GM10847 (cell line): ENCODE results near the gene TNF.

Source experiments
- POLR2A ChIP-seq: IDR thresholded peaks from 2 replicates; pipeline ENCODE4 v1.6.1; 2011; ENCODE audit not compliant: insufficient read length; ENCODE audit errors: extremely low read depth

TNF gene

GRCh38 chr6:31558631-31559500 lies 16.5 kb upstream of the TNF start:
- TF ChIP-seq POLR2A, result peak; percentile 35

GRCh38 chr6:31559606-31559957 lies 15.8 kb upstream of the TNF start:
- TF ChIP-seq POLR2A, result no peak

GRCh38 chr6:31559958-31560696 lies 15.2 kb upstream of the TNF start:
- no peak for TF ChIP-seq POLR2A

GRCh38 chr6:31560697-31561058 lies 14.7 kb upstream of the TNF start:
- TF ChIP-seq POLR2A, result no peak

GRCh38 chr6:31567531-31568370 lies 7.6 kb upstream of the TNF start:
- no peak for TF ChIP-seq POLR2A

- no peak for TF ChIP-seq POLR2A
Observed at GRCh38 chr6:31568537-31568961, 6.8 kb upstream of the TNF start.

- TF ChIP-seq POLR2A, result no peak
Observed at GRCh38 chr6:31569861-31570536, 5.4 kb upstream of the TNF start.

GRCh38 chr6:31572041-31572911 lies 3.1 kb upstream of the TNF start, which contains the start of gene LTA:
Gene LTA, plus strand, starts transcription at chr6:31572289. Its CDS starts 454 bp downstream, at chr6:31572743.
- peak; percentile 69 for TF ChIP-seq POLR2A

- no peak for TF ChIP-seq POLR2A
Observed at GRCh38 chr6:31573239-31574105, 1.9 kb upstream of the TNF start.

- TF ChIP-seq POLR2A, result no peak
Observed at GRCh38 chr6:31574106-31575061, 981 bp upstream of the TNF start.

GRCh38 chr6:31575952-31576685 lies 754 bp downstream of the TNF start:
- no peak for TF ChIP-seq POLR2A
